ENCODE measurements around the gene PCSK5. TPM values are rescaled to one million over a fixed set of nuclear protein-coding genes. Genes with fewer than 3 reads are reported as not detected.

Gene PCSK5
- total RNA-seq, 1 donor from 2014 or later, result 30.7 TPM

GRCh38 chr9:76378367-76379073 is 488.0 kb downstream of the PCSK5 start:
- no peaks in the 10 kb centered on the region for H3K36me3 Mint-ChIP-seq
- no peaks in the 10 kb centered on the region for H3K27me3 Mint-ChIP-seq
- no peak overlapping the region for H3K27ac Mint-ChIP-seq
- no peak overlapping the region for H3K4me3 Mint-ChIP-seq
- H3K9me3 Mint-ChIP-seq, result peaks cover 8% of the 10 kb centered on the region
- H3K4me1 Mint-ChIP-seq (ENCODE audit: unreplicated experiment), result peaks cover 15% of the 10 kb centered on the region
- TF ChIP-seq CTCF (conservative IDR thresholded peaks at IDR 0.05), result no peak
- DNase-seq (ENCODE audit: extremely low spot score, unreplicated experiment), result no peak

- no peak overlapping the region for H3K4me3 Mint-ChIP-seq
These were observed 489.0 kb downstream of the PCSK5 start for GRCh38 chr9:76379494-76379893.

GRCh38 chr9:76390656-76391055 is 500.2 kb downstream of the PCSK5 start:
- Mint-ChIP-seq H3K27ac (no peak overlapping the region), H3K9me3 (no peaks in the 10 kb centered on the region), H3K4me3 (no peak overlapping the region), H3K4me1 (ENCODE audit: unreplicated experiment) (peaks cover 10% of the 10 kb centered on the region), H3K27me3 (no peaks in the 10 kb centered on the region), H3K36me3 (peaks cover 26% of the 10 kb centered on the region)
- DNase-seq (ENCODE audit: extremely low spot score, unreplicated experiment), result no peak
- no peak for TF ChIP-seq CTCF (conservative IDR thresholded peaks at IDR 0.05)

More at GRCh38 chr9:76379494-76379893, 489.0 kb downstream of the PCSK5 start:
- no peak for DNase-seq (ENCODE audit: extremely low spot score, unreplicated experiment)
- peaks cover 12% of the 10 kb centered on the region for H3K4me1 Mint-ChIP-seq (ENCODE audit: unreplicated experiment)
- no peak overlapping the region for H3K27ac Mint-ChIP-seq
- no peaks in the 10 kb centered on the region for H3K27me3 Mint-ChIP-seq
- peaks cover under 1% of the 10 kb centered on the region for H3K36me3 Mint-ChIP-seq
- no peak for TF ChIP-seq CTCF (conservative IDR thresholded peaks at IDR 0.05)
- peaks cover 8% of the 10 kb centered on the region for H3K9me3 Mint-ChIP-seq

- H3K27me3 Mint-ChIP-seq, result no peaks in the 10 kb centered on the region
- peak within 1 kb of the TSS; percentile 94 for H3K4me3 Mint-ChIP-seq
- TF ChIP-seq CTCF (conservative IDR thresholded peaks at IDR 0.05), result peak; percentile 52
- H3K4me1 Mint-ChIP-seq (ENCODE audit: unreplicated experiment), result peaks cover 10% of the 10 kb centered on the region
- H3K36me3 Mint-ChIP-seq, result peaks cover 17% of the 10 kb centered on the region
- H3K27ac Mint-ChIP-seq, result peak within 1 kb of the TSS; percentile 96
- no peaks in the 10 kb centered on the region for H3K9me3 Mint-ChIP-seq
- peak; percentile 96 for DNase-seq (ENCODE audit: extremely low spot score, unreplicated experiment)
These were observed 503.9 kb downstream of the PCSK5 start, which contains the start of gene RFK for GRCh38 chr9:76394195-76394959. RFK (minus strand) TSS chr9:76394426; CDS start chr9:76394171, 255 bp downstream.

- no peaks in the 10 kb centered on the region for H3K9me3 Mint-ChIP-seq
- H3K4me1 Mint-ChIP-seq (ENCODE audit: unreplicated experiment), result peaks cover 10% of the 10 kb centered on the region
- no peak for TF ChIP-seq CTCF (conservative IDR thresholded peaks at IDR 0.05)
- no peak for DNase-seq (ENCODE audit: extremely low spot score, unreplicated experiment)
- H3K27ac Mint-ChIP-seq, result peak overlapping the region; percentile 96
- H3K27me3 Mint-ChIP-seq, result no peaks in the 10 kb centered on the region
- H3K4me3 Mint-ChIP-seq, result peak overlapping the region; percentile 94
- peaks cover 17% of the 10 kb centered on the region for H3K36me3 Mint-ChIP-seq
These were observed 504.4 kb downstream of the PCSK5 start for GRCh38 chr9:76394960-76395252.
